ENCODE data around the gene CD63.

- TF ChIP-seq CTCF (conservative IDR thresholded peaks at IDR 0.05; ENCODE audit: low read depth, low read length) (no peak), EZH2 (IDR thresholded peaks at IDR 0.05; ENCODE audit: low read length, unreplicated experiment) (no peak)
Measured at GRCh38 chr12:55765736-55766290, 37.0 kb upstream of the CD63 start.

Data from PC-3 (cell line).